ENCODE results near the gene DPP3. TPM values are rescaled to one million over a fixed set of nuclear protein-coding genes. Genes with fewer than 3 reads are reported as not detected.

The DPP3 gene
- total RNA-seq, 1 experiment from 2014 or later = 76.2 TPM

DNA sequence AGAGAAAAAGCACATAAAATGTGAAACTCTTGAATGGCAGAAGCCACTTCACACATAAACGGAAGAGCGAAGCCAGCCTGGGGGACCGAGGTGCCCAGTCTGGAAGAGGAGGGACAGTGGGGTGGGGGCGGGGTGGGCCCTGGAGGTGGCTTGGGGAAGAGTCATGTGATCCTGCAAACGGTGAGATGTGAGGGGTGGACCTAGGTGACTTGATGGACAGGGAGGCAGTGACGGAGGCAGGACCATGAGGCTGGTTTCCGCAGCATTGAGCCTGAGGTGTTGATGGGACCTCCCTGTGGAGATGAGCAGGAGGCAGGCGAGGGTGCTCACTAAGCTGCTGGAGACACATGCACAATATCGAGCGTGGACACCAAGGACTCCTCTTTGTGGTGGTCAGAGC, 48.8 kb downstream of the DPP3 start:
- Histone ChIP-seq H3K9me3 (ENCODE audit: insufficient read depth, low read depth) (no peaks in the 10 kb centered on the region), H3K4me1 (replicated peaks; ENCODE audit: insufficient read depth) (no peaks in the 10 kb centered on the region), H3F3A (ENCODE audit: insufficient read depth, low read depth) (peaks cover 10% of the 10 kb centered on the region; the same call in 1 of the 2 replicates), H3K27ac (no peak overlapping the region), H3K36me3 (ENCODE audit: low read depth) (no peaks in the 10 kb centered on the region), H4K20me1 (ENCODE audit: insufficient read depth) (no peaks in the 10 kb centered on the region), H3K4me3 (no peak overlapping the region), H2AFZ (no peak overlapping the region), H3K27me3 (ENCODE audit: insufficient read depth, low read depth) (no peaks in the 10 kb centered on the region), H3K79me2 (ENCODE audit: low read depth) (no peaks in the 10 kb centered on the region), H3K4me2 (no peak overlapping the region), H3K9me2 (ENCODE audit: insufficient read depth) (no peaks in the 10 kb centered on the region)
- ChIA-PET POLR2A (ENCODE audit: unreplicated experiment) (interaction anchor here (0.7 kb wide), 1 partner anchor 336 kb away, joined by 4 read pairs; no protein-coding TSS in a partner anchor), CTCF (no interaction called here)
- DNase-seq = no peak
- TF ChIP-seq, protein P1, sequence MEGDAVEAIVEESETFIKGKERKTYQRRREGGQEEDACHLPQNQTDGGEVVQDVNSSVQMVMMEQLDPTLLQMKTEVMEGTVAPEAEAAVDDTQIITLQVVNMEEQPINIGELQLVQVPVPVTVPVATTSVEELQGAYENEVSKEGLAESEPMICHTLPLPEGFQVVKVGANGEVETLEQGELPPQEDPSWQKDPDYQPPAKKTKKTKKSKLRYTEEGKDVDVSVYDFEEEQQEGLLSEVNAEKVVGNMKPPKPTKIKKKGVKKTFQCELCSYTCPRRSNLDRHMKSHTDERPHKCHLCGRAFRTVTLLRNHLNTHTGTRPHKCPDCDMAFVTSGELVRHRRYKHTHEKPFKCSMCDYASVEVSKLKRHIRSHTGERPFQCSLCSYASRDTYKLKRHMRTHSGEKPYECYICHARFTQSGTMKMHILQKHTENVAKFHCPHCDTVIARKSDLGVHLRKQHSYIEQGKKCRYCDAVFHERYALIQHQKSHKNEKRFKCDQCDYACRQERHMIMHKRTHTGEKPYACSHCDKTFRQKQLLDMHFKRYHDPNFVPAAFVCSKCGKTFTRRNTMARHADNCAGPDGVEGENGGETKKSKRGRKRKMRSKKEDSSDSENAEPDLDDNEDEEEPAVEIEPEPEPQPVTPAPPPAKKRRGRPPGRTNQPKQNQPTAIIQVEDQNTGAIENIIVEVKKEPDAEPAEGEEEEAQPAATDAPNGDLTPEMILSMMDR (conservative IDR thresholded peaks at IDR 0.05) = no peak
- no peak for TF ChIP-seq EZH2 (IDR thresholded peaks at IDR 0.05; ENCODE audit: low read depth)
- intact Hi-C loops (cut with micrococcal nuclease; ENCODE audit: unreplicated experiment) = no loop called here
- BruUV-seq (replicated peaks) = no TSS peak

DNA sequence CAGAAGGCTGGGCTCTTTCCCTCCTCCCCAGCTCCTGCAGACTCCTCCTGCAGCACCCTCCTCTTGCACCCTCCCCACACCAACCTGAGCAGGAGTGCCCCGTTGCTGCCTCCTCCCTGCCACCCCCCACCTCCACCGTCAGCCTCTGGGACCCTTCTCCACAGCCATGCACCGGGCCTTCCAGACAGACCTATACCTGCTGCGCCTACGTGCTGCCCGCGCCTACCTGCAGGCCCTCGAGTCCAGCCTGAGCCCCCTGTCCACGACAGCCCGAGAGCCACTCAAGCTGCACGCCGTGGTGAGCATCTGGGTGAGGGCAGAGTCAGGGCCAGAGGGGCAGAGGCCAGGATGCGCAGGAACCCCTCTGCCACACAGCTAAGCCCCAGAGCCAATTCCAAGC, 49.4 kb downstream of the DPP3 start:
- ChIA-PET POLR2A (ENCODE audit: unreplicated experiment) (interaction anchor here (0.7 kb wide), 1 partner anchor 335 kb away, joined by 4 read pairs; no protein-coding TSS in a partner anchor), CTCF (no interaction called here)
- BruUV-seq (replicated peaks) = no TSS peak
- no peak overlapping the region for H2AFZ ChIP-seq
- H3K27me3 ChIP-seq (ENCODE audit: insufficient read depth, low read depth) = no peaks in the 10 kb centered on the region
- H3K79me2 ChIP-seq (ENCODE audit: low read depth) = no peaks in the 10 kb centered on the region
- H3K9me3 ChIP-seq (ENCODE audit: insufficient read depth, low read depth) = no peaks in the 10 kb centered on the region
- intact Hi-C loops (cut with micrococcal nuclease; ENCODE audit: unreplicated experiment) = no loop called here
- no peak overlapping the region for H3K27ac ChIP-seq
- no peaks in the 10 kb centered on the region for H3K4me1 ChIP-seq (replicated peaks; ENCODE audit: insufficient read depth)
- H3K4me3 ChIP-seq = no peak overlapping the region
- H4K20me1 ChIP-seq (ENCODE audit: insufficient read depth) = no peaks in the 10 kb centered on the region
- TF ChIP-seq, protein P1 (conservative IDR thresholded peaks at IDR 0.05) = no peak
- TF ChIP-seq EZH2 (IDR thresholded peaks at IDR 0.05; ENCODE audit: low read depth) = no peak
- no peaks in the 10 kb centered on the region for H3K9me2 ChIP-seq (ENCODE audit: insufficient read depth)
- no peak overlapping the region for H3K4me2 ChIP-seq
- DNase-seq = no peak
- H3F3A ChIP-seq (ENCODE audit: insufficient read depth, low read depth) = peaks cover 10% of the 10 kb centered on the region; the same call in 1 of the 2 replicates
- no peaks in the 10 kb centered on the region for H3K36me3 ChIP-seq (ENCODE audit: low read depth)

DNA sequence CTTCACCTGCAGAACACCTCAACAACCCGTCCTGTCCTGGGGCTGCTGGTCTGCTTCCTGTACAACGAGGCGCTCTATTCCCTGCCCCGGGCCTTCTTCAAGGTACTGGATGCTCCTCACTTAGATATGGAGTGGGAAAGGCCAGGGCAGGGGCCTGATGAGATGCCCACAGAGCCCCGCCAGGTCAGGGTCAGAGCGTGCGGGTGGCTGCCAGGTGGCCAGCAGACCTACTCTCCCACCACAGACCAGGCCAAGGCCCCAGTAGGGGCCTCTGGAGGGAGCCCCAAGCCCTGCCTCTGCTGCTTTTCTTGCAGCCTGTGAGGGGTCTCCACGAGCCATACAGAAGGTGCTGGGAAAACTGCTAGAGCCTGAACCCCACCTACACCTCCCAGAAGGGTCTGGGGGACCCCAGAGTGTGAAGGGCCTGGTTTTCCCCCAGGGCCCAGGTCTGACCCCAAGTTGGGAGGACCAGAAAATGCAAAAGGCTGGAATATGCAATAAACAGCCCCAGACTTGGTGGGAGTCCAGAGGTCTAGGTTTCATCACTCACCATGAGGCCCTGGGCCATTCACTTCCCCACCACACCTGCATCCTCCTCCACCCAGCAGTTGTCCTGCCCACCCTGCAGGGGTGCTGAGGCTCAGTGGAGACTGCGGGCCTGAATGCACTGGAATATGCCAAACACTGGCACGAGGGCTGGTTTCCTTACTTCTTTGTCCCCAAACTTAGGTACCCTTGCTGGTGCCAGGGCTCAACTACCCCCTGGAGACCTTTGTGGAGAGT, 50.9 kb downstream of the DPP3 start:
- ChIA-PET CTCF (no interaction called here), POLR2A (ENCODE audit: unreplicated experiment) (no interaction called here)
- no peak for DNase-seq

More for the DNA sequence above, 50.9 kb downstream of the DPP3 start:
- no peaks in the 10 kb centered on the region for H4K20me1 ChIP-seq (ENCODE audit: insufficient read depth)
- H2AFZ ChIP-seq = no peak overlapping the region
- no peaks in the 10 kb centered on the region for H3K9me2 ChIP-seq (ENCODE audit: insufficient read depth)
- peaks cover 16% of the 10 kb centered on the region; the same call in 1 of the 2 replicates for H3F3A ChIP-seq (ENCODE audit: insufficient read depth, low read depth)
- intact Hi-C loops (cut with micrococcal nuclease; ENCODE audit: unreplicated experiment) = no loop called here
- H3K36me3 ChIP-seq (ENCODE audit: low read depth) = no peaks in the 10 kb centered on the region; the same call in 1 of the 2 replicates
- no peaks in the 10 kb centered on the region for H3K9me3 ChIP-seq (ENCODE audit: insufficient read depth, low read depth)
- TF ChIP-seq, protein P1 (conservative IDR thresholded peaks at IDR 0.05) = no peak
- TF ChIP-seq EZH2 (IDR thresholded peaks at IDR 0.05; ENCODE audit: low read depth) = no peak
- no peak overlapping the region for H3K4me3 ChIP-seq
- no TSS peak for BruUV-seq (replicated peaks)
- H3K79me2 ChIP-seq (ENCODE audit: low read depth) = no peaks in the 10 kb centered on the region
- H3K27me3 ChIP-seq (ENCODE audit: insufficient read depth, low read depth) = no peaks in the 10 kb centered on the region
- H3K4me2 ChIP-seq = no peak overlapping the region
- no peaks in the 10 kb centered on the region for H3K4me1 ChIP-seq (replicated peaks; ENCODE audit: insufficient read depth)
- no peak overlapping the region for H3K27ac ChIP-seq

Measured in PC-9 (cell line).